HG03095 (cell line): ENCODE data around the gene SMNDC1.

Experiments used
- ATAC-seq: cut with Tn5 transposase; IDR thresholded peaks from one replicate; pipeline ENCODE4 v1.9.1; 2021; ENCODE audit warnings: moderate library complexity; ENCODE audit not compliant: unreplicated experiment

Gene SMNDC1

GRCh38 chr10:110327262-110327914 is 22.7 kb upstream of the SMNDC1 start:
- ATAC-seq: no peak

- ATAC-seq: no peak
Measured at GRCh38 chr10:110326351-110327032, 21.8 kb upstream of the SMNDC1 start.

- ATAC-seq: no peak
Measured at GRCh38 chr10:110324805-110325280, 20.1 kb upstream of the SMNDC1 start.

- ATAC-seq: no peak
Measured at GRCh38 chr10:110324201-110324804, 19.6 kb upstream of the SMNDC1 start.

GRCh38 chr10:110323503-110323902 is 18.8 kb upstream of the SMNDC1 start:
- ATAC-seq: no peak

GRCh38 chr10:110321869-110322620 is 17.3 kb upstream of the SMNDC1 start:
- ATAC-seq: no peak

- no peak for ATAC-seq
Measured at GRCh38 chr10:110317866-110318850, 13.4 kb upstream of the SMNDC1 start.

- ATAC-seq: no peak
Measured at GRCh38 chr10:110313674-110314073, 9.0 kb upstream of the SMNDC1 start.

- ATAC-seq: no peak
Measured at GRCh38 chr10:110312206-110312605, 7.5 kb upstream of the SMNDC1 start.

- no peak for ATAC-seq
Measured at GRCh38 chr10:110311357-110311949, 6.7 kb upstream of the SMNDC1 start.

GRCh38 chr10:110310741-110311140 is 6.0 kb upstream of the SMNDC1 start:
- no peak for ATAC-seq

GRCh38 chr10:110307805-110308204 is 3.1 kb upstream of the SMNDC1 start:
- ATAC-seq: no peak

- ATAC-seq: no peak
Measured at GRCh38 chr10:110306452-110306768, 1.7 kb upstream of the SMNDC1 start.

GRCh38 chr10:110305767-110306451 is 1.2 kb upstream of the SMNDC1 start:
- ATAC-seq: peak; percentile 39

- peak; percentile 39 for ATAC-seq
Measured at GRCh38 chr10:110304394-110304779, 333 bp downstream of the SMNDC1 start.

GRCh38 chr10:110303681-110304080 is 1.0 kb downstream of the SMNDC1 start:
- no peak for ATAC-seq

GRCh38 chr10:110300486-110300986 is 4.2 kb downstream of the SMNDC1 start:
- no peak for ATAC-seq

- no peak for ATAC-seq
Measured at GRCh38 chr10:110296966-110297365, 7.8 kb downstream of the SMNDC1 start.

- no peak for ATAC-seq
Measured at GRCh38 chr10:110286841-110287240, 17.9 kb downstream of the SMNDC1 start.
